GM19455 (cell line): ENCODE results near the gene ITGAL.
A peak's percentile ranks its signal among the peaks of the same experiment; 100 is the strongest.
"Not testable (repeated sequence)": the region's sequence is repeated elsewhere in the genome, so short reads cannot be mapped to it uniquely, and the experiment has no call there.

Experiments
- ATAC-seq: cut with Tn5 transposase; IDR thresholded peaks from one replicate; pipeline ENCODE4 v1.9.1; 2021; ENCODE audit not compliant: unreplicated experiment

Gene ITGAL

DNA sequence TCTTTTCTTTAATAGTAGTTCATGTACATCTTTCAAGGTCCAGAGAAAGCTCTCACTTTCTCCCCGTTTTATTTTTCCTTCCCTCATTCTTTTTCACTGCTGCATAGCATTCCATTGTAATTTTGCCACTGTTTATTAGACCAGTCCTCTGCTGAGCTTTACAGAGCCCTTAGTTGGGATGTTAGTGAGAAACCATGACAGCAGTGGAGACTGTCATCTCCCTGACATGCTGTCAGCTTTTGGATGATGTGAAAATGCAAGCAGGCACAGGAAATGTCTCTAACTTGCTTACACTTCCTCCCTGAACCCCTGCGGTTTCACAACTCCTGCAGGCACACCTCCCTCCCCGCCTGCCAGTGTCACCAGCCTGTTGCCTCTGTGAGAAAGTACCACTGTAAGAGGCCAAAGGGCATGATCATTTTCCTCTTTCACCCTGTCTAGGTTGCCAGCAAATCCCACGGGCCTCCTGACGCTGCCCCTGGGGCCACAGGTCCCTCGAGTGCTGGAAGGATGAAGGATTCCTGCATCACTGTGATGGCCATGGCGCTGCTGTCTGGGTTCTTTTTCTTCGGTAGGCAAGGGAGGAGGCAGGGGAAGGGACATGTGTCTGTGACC lies at the start of gene ITGAL:
Gene ITGAL (plus strand): TSS at position 415 of the 615 bp plus-strand sequence. CDS start 96 bp downstream, at position 511.
- no peak for ATAC-seq

DNA sequence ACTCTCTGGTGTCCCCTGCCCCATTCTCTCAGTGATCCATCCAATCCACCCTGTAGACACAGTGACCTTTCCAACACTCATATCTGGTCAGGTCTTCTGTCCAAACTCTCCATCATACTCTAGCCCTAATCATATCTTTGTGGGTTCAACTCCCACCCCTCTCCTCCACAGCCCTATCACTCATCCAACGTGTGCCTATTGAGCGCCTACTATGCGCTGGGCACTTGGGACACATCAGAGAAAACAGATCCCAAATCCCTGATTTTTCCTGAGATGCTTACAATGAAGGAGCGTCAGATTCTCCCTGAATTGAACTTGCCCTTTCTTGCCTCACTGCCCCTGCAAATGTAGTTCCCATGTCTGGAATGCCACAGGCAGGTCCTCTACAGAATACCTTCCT lies 44.5 kb upstream of the ITGAL start:
- ATAC-seq, result no peak

DNA sequence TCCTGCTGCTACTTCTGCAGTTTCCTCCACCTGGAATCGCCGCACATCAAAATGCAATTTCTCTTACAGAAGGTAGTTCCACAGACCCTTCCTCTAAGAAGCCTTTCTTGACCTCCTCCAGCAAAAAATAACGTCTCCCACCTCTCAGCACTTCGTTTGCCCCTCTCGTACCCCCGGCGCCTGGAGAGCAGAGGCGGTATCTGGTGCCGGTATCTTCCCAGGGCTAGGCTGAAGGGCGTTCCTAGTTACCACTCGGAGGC lies 43.2 kb upstream of the ITGAL start:
- ATAC-seq, result no peak

DNA sequence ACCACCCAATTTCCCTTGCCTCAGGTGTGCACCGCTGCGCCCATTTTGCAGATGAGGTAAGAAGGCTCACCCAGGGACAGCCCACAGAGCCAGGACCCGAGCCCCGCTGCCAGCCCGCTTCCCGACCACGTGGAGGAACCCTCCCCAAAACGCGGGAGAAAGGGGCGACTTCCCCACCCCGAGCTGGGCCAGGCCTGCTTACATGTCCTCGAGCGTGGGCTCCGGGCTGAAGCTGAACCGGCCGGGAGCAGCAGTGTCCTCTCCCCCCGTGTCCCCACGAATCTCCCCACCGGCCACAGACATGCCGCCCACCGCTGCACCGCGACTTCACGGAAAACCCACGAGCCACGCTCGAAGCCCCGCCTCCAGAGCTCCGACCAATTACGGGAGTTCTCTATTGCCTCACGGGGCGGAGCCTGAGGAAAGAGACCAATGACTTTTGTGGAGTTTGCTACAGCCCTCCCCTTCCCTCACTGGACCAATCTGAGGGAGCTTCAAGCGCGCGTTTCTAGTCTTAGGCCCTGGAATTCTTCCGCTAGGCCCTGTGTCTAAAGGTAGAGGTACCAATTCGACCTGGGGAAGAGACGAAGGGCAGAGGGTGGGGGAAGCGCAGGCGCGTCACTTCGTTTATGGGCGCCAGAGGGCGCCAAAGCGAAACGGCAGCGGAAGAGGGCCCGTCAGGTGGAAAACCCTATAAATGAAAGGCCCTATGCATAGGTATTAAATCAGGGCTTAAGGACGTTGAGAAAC lies 42.7 kb upstream of the ITGAL start, which contains the start of gene DCTPP1:
Gene DCTPP1 (minus strand): TSS at position 353 of the 750 bp plus-strand sequence. CDS start 50 bp downstream, at position 303.
- ATAC-seq, result peak; percentile 93

DNA sequence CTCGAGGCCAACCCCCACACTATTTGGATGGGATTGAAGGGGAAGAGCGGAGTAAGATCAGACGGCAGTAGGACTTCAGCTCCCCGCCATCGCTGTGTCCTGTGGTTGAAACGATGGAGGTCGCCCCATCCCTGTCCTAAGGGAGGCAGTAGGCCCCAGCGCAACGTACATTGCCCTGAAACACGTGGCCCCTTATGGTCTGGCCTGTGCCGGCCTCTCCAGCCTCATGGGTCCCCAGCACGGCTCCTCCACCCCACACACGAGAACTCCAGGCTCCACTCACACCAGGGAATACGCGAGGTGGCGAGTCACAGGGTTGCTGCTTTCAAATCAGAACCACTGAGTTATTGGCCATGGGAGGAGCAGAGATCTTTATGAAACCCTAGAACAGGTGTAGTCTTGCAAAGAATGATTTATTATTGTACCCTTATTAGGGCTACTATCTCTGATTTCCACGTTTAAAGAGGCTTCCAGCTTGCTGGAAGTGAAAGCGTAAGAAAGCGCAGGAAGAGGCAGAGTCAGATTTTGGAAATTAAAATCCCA lies 42.0 kb upstream of the ITGAL start:
- ATAC-seq, result peak; percentile 18

DNA sequence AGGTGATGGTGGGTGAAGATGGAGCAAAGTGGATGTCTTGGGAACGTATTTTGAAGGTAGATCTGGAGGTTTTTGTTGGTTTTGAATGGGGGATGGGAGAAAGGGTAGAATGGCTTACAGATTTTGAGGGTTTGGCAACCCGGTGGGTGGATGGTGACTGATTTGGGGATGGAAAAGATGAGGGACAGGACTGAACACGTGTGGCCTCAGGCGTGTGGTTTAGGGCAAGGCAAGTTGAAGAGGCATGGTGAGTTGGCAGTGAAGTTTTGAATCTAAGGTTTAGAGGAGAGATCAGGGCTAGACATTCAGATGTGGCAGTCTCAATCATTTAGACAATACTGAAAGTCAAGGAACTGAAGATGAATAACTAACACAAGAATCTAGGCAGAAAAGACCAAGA lies 37.7 kb upstream of the ITGAL start:
- no peak for ATAC-seq

DNA sequence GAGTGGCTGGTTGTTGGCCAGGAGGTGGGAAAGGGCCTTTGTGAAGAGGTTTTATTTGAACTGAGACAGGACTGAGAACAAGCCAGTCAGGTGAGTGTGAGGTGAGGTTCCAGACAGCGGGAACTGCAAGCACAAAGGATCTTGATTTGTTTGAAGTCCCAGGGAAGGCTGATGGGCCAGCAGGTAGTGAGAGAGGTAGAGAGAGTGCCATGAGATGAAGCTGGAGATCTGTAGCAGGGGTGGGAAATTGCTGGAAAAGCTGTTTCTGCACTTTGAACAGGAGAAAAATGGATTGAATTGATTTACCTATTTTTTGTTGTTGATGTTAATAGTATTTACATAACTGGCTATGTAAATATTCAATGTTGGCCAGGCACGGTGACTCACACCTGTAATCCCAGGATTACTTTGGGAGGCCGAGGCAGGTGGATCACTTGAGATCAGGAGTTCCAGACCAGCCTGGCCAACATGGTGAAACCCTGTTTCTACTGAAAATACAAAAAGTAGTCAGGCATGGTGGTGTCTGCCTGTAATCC lies 35.0 kb upstream of the ITGAL start:
- ATAC-seq, result no peak

DNA sequence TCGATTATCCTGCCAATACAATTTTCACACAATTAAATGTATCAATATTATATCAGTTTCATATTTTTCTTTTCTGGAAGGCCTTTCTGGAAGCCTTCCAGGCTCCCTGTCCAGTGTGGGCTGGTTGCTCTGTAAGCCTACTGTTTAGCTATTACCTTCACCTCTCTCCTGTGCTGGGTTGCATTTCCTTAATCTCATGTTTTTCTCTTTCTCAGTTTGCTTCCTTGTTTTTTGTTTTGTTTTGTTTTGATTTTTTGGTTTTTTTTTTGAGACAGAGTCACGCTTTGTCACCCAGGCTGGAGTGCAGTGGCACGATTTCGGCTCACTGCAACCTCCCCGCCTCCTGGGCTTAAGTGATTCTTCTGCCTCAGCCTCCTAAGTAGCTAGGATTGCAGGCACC lies 33.7 kb upstream of the ITGAL start:
- ATAC-seq, result no peak

DNA sequence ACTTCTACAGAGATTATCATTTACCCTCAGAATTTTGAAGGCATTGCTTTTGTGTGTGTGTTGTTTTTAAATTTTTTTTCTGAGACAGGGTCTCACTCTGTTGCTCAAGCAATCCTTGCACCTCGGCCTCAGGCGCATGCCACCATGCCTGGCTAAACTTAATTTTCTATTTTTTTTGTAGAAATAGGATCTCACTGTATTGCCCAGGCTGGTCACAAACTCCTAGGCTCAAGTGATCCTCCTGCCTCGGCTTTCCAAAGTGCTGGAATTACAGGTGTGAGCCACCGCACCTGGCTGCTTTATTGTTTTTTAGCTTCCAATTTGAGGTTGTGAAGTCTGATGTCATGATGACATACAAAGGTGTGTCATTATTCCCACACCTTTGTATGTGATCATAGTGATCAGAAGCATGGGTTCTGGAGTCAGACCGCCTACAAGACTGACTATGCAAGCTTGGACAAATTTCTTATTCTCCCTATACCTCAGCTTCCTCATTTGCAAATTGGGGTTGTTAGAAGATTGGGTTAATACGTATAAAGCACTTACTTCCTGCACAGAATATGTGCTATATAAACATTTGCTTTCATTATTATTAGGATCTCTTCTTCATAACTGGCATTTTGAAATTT lies 32.7 kb upstream of the ITGAL start:
- no peak for ATAC-seq

DNA sequence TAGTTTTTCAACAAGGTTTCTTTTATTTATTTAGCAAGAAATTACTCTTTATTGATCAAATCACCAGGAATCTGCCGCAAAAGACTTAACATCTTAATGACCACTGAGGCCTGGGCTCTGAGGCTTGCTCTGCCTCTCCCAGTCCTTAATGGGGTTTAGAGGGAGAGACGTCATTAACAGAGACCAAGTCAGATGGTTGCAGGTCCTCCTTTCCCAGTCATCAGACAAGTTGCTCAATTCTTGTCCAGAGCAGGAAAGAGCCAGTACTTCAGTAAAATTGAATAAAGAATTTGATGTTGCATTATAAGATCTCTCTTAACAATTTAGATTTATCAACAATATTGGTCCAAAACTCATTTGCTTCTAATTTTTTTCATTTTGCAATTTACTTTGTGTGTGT lies 28.9 kb upstream of the ITGAL start:
- ATAC-seq, result no peak

DNA sequence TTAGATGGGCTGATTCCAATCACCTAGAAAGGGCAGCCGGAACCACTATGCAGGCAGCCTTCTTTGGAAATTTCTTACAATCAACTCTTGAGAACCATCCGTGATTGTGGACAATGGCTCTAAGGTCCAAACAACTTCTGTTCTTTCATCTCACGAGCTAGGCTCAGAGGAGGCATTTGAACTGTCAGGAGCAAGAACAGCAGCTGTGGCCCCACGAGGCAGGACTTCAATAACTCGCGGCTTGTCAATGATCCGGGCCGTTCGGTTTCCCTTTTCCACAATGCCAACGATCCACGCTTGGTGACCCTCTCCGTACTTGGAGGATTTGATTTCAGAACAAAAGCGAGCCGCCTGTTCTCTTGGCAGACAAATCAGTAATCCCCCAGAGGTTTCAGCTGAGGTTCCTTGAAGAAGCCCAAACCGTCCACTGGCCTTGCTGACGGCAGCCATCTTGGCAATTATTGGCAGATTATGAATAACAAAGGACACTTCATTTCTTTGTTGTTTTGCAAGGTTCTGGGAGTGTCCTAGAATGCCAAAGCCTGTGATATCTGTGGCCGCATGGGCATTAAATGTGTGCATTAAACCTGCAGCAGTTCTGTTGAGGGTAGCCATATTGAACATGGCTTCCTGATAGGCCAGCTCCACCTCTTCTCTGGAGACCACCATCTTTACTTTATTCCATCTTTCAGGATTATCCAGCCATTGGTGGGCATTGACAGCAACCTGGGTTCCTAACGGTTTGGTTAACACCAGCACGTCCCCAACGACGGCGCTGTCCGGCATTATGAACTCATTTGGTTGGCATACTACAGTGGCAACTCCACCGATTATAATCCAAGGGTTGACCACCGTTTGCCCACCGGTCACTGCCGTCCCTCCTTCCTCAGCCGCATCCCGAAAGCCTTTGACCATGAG lies 28.1 kb upstream of the ITGAL start:
- ATAC-seq, result no peak

DNA sequence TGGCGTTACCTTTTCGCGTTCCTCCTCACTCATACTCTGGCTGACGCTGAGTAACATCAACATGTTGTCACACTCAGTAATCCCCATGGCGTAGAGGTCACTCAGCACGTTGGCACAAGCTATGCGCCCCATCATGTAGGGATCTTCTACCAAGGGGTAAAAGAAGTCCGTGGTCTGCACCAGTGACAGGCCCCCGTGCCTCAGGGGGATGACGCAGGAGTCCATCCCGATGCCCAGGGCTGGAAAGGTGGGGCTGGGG lies 27.5 kb upstream of the ITGAL start:
- ATAC-seq, result no peak

DNA sequence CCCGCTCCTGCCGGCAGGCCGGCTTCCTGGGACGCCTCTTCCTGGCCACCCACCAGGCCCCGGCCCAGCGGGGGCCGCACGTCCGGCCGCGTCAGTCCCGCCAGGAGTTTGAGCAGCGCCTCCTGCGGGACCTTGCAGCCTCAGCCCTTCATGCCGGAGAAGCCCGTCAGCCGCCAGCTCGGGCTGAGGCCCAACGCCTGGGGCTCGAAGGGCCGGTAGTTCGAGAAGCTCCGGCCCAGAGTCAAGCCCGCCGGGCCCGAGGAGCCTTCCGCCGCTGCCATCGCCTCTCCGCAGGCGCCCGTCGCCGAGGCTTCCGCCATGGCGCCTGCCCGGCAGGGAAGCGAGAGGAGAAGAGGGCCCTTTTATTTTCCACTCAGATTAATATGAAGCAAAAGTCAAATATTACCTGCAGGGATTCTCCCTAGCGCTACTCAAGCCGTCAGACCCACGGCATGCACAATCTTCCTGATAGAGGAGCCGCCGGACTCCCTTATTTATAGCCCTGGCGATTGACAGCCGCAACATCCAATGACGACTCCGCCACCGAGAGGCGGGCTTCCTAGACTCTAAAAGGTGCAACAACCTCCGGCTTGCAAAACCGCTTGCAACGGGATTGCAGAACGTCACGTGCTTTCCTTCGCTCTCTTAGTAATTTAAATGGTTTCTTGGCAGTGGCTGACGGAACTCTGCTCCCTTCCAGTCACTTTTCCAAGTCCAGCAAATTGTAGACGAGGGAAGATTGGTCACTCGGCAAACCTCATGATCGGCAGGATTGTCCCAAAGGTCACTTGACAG lies 26.9 kb upstream of the ITGAL start, which contains the start of gene SEPHS2:
Gene SEPHS2 (minus strand): TSS at position 467 of the 795 bp plus-strand sequence. CDS start 147 bp downstream, at position 320.
- ATAC-seq, result peak; percentile 85

DNA sequence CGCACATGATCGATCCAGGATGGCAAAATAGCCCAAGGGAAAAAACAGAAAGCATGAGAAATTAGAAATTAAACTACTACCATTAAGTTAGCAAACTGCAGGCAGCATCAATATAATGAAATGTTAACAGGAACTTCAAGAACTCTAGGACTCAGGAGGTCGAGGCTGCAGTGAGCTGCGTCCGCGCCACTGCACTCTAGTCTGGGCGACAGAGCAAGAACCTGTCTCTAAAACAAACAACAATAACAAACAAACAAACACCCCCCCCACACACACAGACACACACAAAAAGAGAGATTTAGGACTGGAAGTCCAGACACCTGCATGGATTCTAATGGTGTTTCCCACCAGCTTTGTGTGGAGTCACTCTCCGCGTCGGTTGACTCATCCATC lies 26.3 kb upstream of the ITGAL start:
- ATAC-seq, result no peak

DNA sequence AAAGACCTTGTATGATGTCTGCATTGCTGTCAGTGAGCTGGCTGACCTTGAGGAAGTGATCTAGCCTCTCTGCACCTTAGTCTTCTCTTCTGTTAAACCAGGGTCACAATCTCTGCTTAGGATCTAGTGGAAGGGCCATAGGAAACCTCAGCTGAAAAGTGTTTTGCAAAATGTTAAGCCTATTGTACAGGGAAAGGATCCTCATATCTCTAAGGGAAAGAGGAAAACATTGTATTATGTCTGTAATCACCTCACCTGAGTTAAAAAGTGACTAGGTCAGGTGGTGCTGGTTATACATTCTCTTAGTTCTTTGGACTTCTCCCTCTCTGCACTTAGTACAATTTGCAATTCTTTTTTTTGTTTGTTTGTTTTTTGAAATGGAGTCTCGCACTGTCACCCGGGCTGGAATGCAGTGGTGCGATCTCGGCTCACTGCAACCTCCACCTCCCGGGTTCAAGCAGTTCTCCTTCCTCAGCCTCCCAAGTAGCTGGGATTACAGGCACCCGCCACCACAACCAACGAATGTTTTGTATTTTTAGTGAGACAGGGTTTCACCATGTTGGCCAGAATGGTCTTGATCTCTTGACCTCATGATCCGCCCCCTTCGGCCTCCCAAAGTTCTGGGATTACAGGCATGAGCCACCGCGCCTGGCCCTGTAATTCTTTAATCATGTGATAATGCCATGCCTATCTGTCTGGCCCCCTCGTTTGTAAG lies 24.9 kb upstream of the ITGAL start:
- no peak for ATAC-seq

DNA sequence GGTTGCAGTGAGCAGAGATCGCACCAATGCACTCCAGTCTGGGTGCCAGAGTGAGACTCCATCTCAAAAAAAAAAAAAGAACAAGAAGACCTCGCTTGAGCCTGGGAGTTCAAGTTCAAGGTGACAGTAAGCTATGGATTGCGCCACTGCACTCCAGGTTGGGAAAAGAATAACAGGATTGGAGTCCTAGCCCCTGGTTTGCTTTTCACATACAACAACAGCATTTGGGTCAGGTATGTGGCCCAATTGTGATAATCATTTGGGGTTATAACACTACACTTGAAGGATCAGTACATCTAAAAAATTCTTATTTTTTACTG lies 23.5 kb upstream of the ITGAL start:
- ATAC-seq, result no peak

DNA sequence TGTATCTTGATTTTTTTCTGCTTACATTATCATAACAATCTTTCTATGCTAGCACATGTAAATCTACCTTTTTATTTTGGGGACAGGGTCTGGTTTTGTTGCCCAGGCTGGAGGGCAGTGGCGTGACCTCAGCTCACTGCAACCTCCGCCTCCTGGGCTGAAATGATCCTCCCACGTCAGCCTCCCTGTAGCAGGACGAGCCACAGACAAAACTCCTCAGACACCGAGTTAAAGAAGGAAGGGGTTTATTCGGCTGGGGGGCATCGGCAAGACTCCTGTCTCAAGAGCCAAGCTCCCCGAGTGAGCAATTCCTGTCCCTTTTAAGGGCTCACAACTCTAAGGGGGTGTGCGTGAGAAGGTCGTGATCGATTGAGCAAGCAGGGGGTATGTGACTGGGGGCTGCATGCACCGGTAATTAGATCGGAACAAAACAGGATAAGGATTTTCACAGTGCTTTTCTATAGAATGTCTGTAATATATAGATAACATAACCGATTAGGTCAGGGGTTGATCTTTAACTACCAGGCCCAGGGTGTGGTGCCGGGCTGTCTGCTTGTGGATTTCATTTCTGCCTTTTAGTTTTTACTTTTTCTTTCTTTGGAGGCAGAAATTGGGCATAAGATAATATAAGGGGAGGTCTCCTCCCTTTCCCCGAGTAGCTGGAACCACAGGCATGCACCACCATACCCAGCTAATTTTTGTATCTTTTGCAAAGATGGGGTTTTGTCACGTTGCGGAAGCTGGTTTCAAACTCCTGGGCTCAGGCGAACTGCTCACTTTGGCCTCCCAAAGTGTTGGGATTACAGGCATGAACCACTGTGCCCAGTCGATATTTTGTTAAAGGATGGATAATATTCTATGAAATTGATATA lies 19.6 kb upstream of the ITGAL start:
- ATAC-seq, result not testable (repeated sequence)

DNA sequence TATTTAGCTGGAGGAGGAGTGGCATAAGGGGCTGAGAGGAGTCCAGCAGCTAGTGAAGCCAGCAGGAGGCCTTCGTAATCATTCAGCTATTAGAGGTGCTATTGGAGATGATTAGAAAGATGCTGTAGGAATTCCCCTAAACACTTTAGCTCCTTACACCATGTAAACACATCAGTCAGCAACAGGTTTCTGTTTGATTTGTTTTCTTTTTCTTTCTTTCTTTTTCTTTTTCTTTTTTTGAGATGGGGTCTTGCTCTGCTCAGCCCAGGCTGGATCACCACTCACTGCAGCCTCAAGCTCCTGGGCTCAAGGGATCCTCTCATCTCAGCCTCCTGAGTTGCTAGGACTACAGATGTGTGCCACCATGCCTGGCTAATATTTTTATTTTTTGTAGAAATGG lies 16.2 kb upstream of the ITGAL start:
- no peak for ATAC-seq

DNA sequence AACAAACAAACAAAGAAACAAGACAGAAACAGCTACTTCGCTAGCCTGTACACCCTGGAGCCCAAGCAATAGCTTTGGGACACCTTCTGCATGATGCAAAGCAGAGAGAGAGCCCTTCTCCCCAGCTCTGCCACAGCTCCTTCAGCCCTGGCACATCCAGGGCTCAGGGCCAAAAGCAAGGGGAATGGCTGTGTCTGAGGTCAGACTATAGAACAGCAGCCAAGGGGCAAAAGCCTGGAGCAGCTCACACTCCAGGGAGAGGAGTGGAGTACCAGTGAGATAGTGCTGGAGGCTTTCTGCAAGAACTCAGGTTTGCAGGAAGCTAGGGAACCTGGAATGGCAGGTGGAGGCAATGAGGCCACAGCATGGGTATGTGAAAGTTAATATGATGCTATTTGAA lies 15.3 kb upstream of the ITGAL start:
- no peak for ATAC-seq
